Kidney epithelial cell (primary cell): ENCODE data around the gene GRAP2. TPM values are rescaled to one million over a fixed set of nuclear protein-coding genes. Genes with fewer than 3 reads are reported as not detected.

ENCODE experiments used
- DNase-seq: peaks from one replicate; pipeline ENCODE4 v3.0.0-alpha.2; 2010; ENCODE audit warnings: low read depth
- H3K27me3 ChIP-seq: 2 replicates; pipeline ENCODE4 v1.6.0; 2011; ENCODE audit warnings: low read length; ENCODE audit not compliant: control insufficient read depth, insufficient read depth
- H3K36me3 ChIP-seq: 2 replicates; pipeline ENCODE4 v1.5.1; 2011; ENCODE audit warnings: low read length; ENCODE audit not compliant: control insufficient read depth, insufficient read depth
- H3K4me3 ChIP-seq: 2 replicates; pipeline ENCODE4 v1.5.1; 2011; ENCODE audit warnings: low read depth, mild to moderate bottlenecking, control low read depth, low read length
- CTCF ChIP-seq: IDR thresholded peaks from 2 replicates; pipeline ENCODE4 v1.5.1; 2011; ENCODE audit warnings: mild to moderate bottlenecking, moderate library complexity, low read length, control low read depth, inconsistent platforms; ENCODE audit not compliant: insufficient read depth, poor library complexity, severe bottlenecking
- total RNA-seq: library from RNA; depleted of rRNA; stranded (reverse); fragments of >200 nt; gene quantifications from 2 replicates; pipeline ENCODE4 v1.2.3, GENCODE V29; 2015

Gene GRAP2
- total RNA-seq, 1 donor from 2014 or later, result not detected

GRCh38 chr22:39984006-39984405 lies 83.1 kb downstream of the GRAP2 start:
- Histone ChIP-seq H3K4me3 (no peak overlapping the region), H3K27me3 (peaks cover 13% of the 10 kb centered on the region), H3K36me3 (no peaks in the 10 kb centered on the region)
- no peak for DNase-seq
- TF ChIP-seq CTCF, result no peak

GRCh38 chr22:39984746-39985145 lies 83.9 kb downstream of the GRAP2 start:
- peaks cover 18% of the 10 kb centered on the region for H3K27me3 ChIP-seq

GRCh38 chr22:39985383-39986035 lies 84.6 kb downstream of the GRAP2 start:
- Histone ChIP-seq H3K4me3 (no peak overlapping the region), H3K27me3 (peaks cover 16% of the 10 kb centered on the region), H3K36me3 (no peaks in the 10 kb centered on the region)
- no peak for DNase-seq
- TF ChIP-seq CTCF, result no peak

More at GRCh38 chr22:39984746-39985145, 83.9 kb downstream of the GRAP2 start:
- no peaks in the 10 kb centered on the region for H3K36me3 ChIP-seq
- TF ChIP-seq CTCF, result no peak
- H3K4me3 ChIP-seq, result no peak overlapping the region
- no peak for DNase-seq

GRCh38 chr22:39988386-39989114 lies 87.7 kb downstream of the GRAP2 start:
- Histone ChIP-seq H3K36me3 (no peaks in the 10 kb centered on the region), H3K4me3 (no peak overlapping the region), H3K27me3 (peaks cover 16% of the 10 kb centered on the region)
- TF ChIP-seq CTCF, result no peak
- DNase-seq, result no peak

GRCh38 chr22:39989633-39990032 lies 88.7 kb downstream of the GRAP2 start:
- no peak for TF ChIP-seq CTCF
- H3K36me3 ChIP-seq, result no peaks in the 10 kb centered on the region
- DNase-seq, result no peak
- peaks cover 22% of the 10 kb centered on the region for H3K27me3 ChIP-seq
- H3K4me3 ChIP-seq, result no peak overlapping the region
